ENCODE results near the gene KCNS1.

Gene KCNS1

DNA sequence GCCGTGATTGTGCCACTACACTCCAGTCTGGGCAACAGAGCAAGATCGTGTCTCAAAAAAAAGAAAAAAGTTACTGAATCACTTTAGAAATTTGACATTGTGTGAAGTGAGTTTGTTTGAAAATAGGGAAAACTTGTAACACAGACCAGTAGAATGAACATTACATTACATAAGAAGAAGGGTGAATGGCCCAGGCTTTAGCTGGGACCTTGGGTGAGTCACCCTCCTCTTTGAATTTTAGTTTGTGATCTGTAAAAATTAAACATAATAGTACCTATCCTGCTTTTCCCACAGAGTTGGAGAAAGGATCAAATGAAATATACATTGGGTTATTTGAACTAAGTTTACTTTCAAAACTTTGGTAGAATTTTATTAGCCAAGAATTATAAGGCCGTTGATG lies 56.3 kb downstream of the KCNS1 start:
- DNase-seq (ENCODE audit: low read depth), result no peak
- H3K4me3 ChIP-seq (ENCODE audit: low read depth, low read length), result no peak overlapping the region
- TF ChIP-seq, protein P1, sequence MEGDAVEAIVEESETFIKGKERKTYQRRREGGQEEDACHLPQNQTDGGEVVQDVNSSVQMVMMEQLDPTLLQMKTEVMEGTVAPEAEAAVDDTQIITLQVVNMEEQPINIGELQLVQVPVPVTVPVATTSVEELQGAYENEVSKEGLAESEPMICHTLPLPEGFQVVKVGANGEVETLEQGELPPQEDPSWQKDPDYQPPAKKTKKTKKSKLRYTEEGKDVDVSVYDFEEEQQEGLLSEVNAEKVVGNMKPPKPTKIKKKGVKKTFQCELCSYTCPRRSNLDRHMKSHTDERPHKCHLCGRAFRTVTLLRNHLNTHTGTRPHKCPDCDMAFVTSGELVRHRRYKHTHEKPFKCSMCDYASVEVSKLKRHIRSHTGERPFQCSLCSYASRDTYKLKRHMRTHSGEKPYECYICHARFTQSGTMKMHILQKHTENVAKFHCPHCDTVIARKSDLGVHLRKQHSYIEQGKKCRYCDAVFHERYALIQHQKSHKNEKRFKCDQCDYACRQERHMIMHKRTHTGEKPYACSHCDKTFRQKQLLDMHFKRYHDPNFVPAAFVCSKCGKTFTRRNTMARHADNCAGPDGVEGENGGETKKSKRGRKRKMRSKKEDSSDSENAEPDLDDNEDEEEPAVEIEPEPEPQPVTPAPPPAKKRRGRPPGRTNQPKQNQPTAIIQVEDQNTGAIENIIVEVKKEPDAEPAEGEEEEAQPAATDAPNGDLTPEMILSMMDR (IDR thresholded peaks at IDR 0.05; ENCODE audit: low read depth, low read length, missing control alignments), result no peak

DNA sequence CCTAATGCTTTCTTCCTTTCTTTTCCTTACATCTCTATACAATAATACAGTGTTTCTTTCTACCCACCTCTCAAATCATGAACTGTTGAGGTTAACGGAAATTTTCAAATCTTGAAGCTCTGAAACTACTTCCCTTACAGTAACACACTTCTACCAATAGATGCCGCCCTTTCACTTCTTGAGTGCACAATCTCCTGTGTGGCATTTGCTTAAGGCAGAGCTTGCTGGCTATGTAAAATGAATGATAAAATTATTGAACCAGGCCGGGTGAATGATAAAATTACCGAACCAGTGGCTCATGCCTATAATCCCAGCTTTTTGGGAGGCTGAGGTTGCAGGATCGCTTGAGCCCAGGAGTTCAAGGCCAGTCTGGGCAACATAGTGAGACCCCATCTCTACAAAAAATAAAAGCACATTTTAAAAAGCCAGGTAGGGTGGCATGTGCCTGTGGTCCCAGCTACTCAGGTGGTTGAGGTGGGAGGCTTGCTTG lies 56.8 kb downstream of the KCNS1 start:
- TF ChIP-seq, protein P1 (IDR thresholded peaks at IDR 0.05; ENCODE audit: low read depth, low read length, missing control alignments), result peak; percentile 73
- H3K4me3 ChIP-seq (ENCODE audit: low read depth, low read length), result no peak overlapping the region
- DNase-seq (ENCODE audit: low read depth), result no peak

DNA sequence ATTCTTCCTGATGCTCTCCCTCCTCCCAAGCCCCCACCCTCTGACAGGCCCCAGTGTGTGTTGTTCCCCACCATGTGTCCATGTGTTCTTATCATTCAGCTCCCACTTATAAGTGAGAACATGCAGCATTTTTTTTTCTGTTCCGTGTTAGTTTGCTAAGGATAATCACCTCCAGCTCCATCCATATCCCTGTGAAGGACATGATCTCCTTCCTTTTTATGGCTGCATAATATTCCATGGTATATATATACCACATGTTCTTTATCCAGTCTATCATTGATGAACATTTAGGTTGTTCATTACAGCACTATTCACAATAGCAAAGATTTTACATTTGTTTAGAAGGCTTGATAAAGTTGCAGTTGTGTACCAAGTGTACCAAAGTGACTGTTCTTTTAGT lies 57.9 kb downstream of the KCNS1 start:
- no peak overlapping the region for H3K4me3 ChIP-seq (ENCODE audit: low read depth, low read length)
- TF ChIP-seq, protein P1 (IDR thresholded peaks at IDR 0.05; ENCODE audit: low read depth, low read length, missing control alignments), result no peak
- DNase-seq (ENCODE audit: low read depth), result no peak

Data from GM12864 (cell line).